ENCODE data around the gene PTPRD. TPM values are rescaled to one million over a fixed set of nuclear protein-coding genes. Genes with fewer than 3 reads are reported as not detected.

The PTPRD gene
- total RNA-seq, 1 donor from 2014 or later, result 15.6 TPM

- no peaks in the 10 kb centered on the region for H3K36me3 ChIP-seq
- H3K9me3 ChIP-seq (replicated peaks), result no peaks in the 10 kb centered on the region
- H3K4me1 ChIP-seq, result no peaks in the 10 kb centered on the region
- intact Hi-C loops (cut with micrococcal nuclease), result no loop called here
- TF ChIP-seq CTCF (IDR thresholded peaks at IDR 0.05; ENCODE audit: borderline replicate concordance), result no peak
- H3K4me3 ChIP-seq, result no peak overlapping the region
- H3K27ac ChIP-seq (replicated peaks), result no peak overlapping the region
- no peak for DNase-seq
- no peaks in the 10 kb centered on the region for H3K27me3 ChIP-seq (ENCODE audit: low read depth)
These were observed 1831.3 kb downstream of the PTPRD start for GRCh38 chr9:8781458-8781857.

DNA sequence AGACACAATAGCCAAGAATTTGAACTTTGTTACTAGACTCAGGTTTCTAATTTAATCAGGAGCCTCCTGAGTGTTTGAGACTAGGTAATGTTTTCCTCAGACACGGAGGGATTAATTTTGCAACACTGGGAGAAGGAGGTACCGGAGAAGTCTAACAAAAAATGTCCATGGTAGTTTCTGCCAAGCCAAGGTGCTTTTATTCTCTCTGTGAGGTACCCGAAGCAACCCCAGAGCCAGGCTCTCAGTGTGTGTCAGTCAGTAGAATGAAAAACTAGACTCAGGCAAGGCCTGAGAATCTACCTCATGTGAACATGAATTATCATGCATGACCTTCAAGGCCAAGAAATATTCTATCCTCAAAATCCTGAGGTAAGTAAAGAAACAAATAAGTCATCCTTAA, 1832.4 kb downstream of the PTPRD start:
- no peak overlapping the region for H3K4me3 ChIP-seq
- H3K27ac ChIP-seq (replicated peaks), result no peak overlapping the region
- intact Hi-C loops (cut with micrococcal nuclease), result no loop called here
- H3K36me3 ChIP-seq, result no peaks in the 10 kb centered on the region
- H3K27me3 ChIP-seq (ENCODE audit: low read depth), result no peaks in the 10 kb centered on the region
- H3K4me1 ChIP-seq, result no peaks in the 10 kb centered on the region
- DNase-seq, result no peak
- no peak for TF ChIP-seq CTCF (IDR thresholded peaks at IDR 0.05; ENCODE audit: borderline replicate concordance)
- H3K9me3 ChIP-seq (replicated peaks), result no peaks in the 10 kb centered on the region

GRCh38 chr9:8779478-8779877, 1833.3 kb downstream of the PTPRD start:
- intact Hi-C loops (cut with micrococcal nuclease), result no loop called here
- Histone ChIP-seq H3K4me3 (no peak overlapping the region), H3K27ac (replicated peaks) (no peak overlapping the region), H3K36me3 (no peaks in the 10 kb centered on the region), H3K9me3 (replicated peaks) (no peaks in the 10 kb centered on the region), H3K4me1 (no peaks in the 10 kb centered on the region), H3K27me3 (ENCODE audit: low read depth) (no peaks in the 10 kb centered on the region)
- TF ChIP-seq CTCF (IDR thresholded peaks at IDR 0.05; ENCODE audit: borderline replicate concordance), result no peak
- no peak for DNase-seq

DNA sequence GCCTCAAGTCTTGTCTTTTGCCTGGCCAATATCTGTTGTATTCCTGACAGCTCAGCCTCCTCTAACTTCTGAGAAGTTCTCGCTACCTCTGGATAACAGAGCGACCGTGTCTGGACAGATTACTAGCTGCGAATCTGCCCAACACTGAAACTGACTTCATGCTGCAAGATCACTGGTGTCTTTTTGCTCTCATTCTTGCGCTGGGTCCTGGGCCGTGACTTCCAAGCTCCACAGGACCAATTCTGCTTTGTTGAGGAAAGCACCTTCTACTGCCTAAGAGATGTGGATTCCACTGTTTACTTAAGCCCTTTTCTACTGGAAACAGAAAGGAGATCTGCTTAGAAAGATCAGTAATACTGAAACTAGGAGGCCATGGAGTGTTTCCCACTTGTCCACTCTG, 1834.4 kb downstream of the PTPRD start:
- no peak overlapping the region for H3K4me3 ChIP-seq
- no peaks in the 10 kb centered on the region for H3K36me3 ChIP-seq
- no peak for TF ChIP-seq CTCF (IDR thresholded peaks at IDR 0.05; ENCODE audit: borderline replicate concordance)
- H3K9me3 ChIP-seq (replicated peaks), result no peaks in the 10 kb centered on the region
- intact Hi-C loops (cut with micrococcal nuclease), result no loop called here
- H3K27ac ChIP-seq (replicated peaks), result no peak overlapping the region
- H3K4me1 ChIP-seq, result no peaks in the 10 kb centered on the region
- DNase-seq, result no peak
- no peaks in the 10 kb centered on the region for H3K27me3 ChIP-seq (ENCODE audit: low read depth)

GRCh38 chr9:8772302-8772701, 1840.5 kb downstream of the PTPRD start:
- H3K36me3 ChIP-seq, result no peaks in the 10 kb centered on the region
- no peak for DNase-seq

More at GRCh38 chr9:8772302-8772701, 1840.5 kb downstream of the PTPRD start:
- no peaks in the 10 kb centered on the region for H3K4me1 ChIP-seq
- H3K4me3 ChIP-seq, result no peak overlapping the region
- no peaks in the 10 kb centered on the region for H3K9me3 ChIP-seq (replicated peaks)
- H3K27ac ChIP-seq (replicated peaks), result no peak overlapping the region
- intact Hi-C loops (cut with micrococcal nuclease), result no loop called here
- TF ChIP-seq CTCF (IDR thresholded peaks at IDR 0.05; ENCODE audit: borderline replicate concordance), result no peak
- H3K27me3 ChIP-seq (ENCODE audit: low read depth), result no peaks in the 10 kb centered on the region
